Stimulated activated CD8-positive, alpha-beta memory T cell treated with anti-CD3 and anti-CD28 coated beads, Interleukin-7, amount 100 ng/mL, for 1 hour (primary cell): Measurements from ENCODE around the gene GAPDH.
"Not testable (repeated sequence)": the region's sequence is repeated elsewhere in the genome, so short reads cannot be mapped to it uniquely, and the experiment has no call there.

Experiments
- DNase-seq, 2 donors: peaks; one replicate each; pipeline ENCODE4 v3.0.0-alpha.2; 2020; ENCODE audit warnings: low read depth in 2 of 2

Gene GAPDH

DNA sequence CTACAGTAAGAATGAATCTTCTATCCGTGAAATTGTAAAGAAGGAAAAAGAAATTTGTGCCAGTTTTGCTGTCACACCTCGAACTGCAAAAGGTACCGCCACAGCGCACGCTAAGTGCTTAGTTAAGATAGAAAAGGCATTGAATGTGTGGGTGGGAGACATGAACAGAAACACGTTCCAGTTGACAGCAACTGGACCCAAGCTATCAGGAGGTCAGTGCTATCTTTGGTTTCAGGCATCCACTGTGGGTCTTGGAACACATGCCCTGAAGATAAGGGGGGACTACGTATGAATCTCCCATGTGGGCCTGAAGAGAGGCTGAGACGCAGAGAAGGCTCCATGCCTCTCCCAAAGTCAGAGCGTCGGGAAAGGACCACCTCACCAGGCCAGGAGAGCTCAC is 11.7 kb downstream of the GAPDH start:
- DNase-seq = no peak

DNA sequence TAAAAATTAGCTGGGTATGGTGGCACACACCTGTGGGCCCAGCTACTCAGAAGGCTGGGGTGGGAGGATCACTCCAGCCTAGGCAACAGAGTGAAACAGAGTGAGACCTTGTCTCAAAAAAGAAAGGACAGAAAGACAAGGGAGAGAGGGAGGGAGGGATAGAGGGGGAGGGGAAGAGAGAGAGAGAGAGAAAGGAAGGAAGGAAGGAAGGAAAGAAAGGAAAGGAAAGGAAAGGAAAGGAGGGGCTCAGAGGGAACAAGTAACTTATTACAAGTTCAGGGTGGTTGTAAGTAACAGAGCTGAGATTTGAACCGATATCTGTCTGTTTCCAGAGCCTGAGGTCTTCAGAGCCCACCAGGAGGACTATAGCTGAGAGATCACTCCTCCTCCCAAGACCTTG is 13.2 kb downstream of the GAPDH start:
- DNase-seq = no peak

DNA sequence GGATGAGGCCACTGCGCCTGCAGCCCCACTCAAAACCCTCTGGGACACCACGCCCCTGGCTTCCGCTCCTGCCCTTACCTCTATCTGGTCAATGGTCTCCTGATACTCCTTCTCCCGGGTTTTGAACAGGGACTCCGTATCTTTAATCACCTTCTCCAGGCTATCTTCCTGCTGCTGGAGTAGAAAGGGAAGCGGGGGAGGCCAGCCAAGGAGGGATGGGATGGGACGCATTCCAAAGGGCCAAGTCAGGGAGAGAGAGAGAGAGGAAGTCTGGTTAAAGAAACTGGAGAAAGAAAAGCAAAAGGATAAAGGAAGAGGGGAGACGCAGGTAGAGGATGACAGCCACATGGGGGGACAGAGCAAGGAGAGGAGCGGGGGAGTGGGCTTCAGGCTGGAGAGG is 13.7 kb downstream of the GAPDH start:
- no peak for DNase-seq

DNA sequence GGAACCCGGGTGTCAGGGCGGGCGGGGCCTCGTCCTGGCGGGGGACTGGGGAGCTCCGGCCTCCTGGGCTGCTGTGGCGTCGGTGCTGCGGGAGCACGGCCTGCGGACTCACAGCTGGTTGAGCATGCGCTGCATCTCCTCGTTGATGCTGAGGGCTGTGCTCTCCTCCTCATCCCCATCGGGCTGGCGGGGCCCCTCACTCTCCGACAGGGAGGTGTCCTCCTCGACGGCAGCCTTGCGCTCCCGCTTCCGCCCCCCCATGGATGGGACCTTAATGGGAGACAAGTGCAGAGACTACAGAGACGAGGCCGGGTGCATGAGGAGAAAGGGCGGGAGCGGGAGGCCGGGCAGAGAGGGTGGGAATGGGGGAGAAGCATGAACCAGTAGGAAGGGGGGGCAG is 14.2 kb downstream of the GAPDH start:
- no peak for DNase-seq

DNA sequence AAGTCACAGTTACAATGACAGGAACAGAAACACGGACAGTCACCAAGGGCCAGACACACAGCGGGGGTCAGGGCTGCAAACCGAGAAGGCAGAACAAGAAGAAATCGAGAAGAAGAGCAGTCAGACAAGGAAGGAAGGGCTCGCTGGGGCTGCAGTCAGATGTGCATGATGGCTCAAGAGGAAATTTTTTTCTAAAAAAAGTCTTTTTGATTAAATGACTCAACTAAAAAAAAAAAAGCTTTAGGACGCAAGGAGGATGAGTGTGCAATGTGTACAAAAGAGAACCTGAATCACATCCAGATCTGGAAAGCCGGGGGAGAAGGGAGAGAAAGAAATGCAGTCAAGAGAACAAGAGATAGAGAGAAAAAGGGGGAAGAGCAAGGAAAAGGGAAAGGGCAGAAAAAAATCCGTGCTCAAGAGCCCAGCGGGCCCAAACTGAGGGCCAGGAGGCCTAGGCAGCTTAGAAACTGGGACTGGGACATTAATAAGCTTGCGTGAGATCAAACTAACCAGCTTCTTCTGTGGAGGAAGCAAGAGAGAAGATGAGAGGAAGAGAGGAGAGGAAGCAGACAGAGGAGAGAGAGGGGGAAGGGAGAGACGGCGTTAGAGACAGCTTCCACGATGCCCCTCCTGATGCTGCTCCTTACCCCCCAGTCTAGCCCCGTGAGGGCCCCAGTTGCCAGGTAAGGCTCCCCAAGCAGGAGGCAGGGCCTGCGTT is 14.8 kb downstream of the GAPDH start:
- DNase-seq = no peak

DNA sequence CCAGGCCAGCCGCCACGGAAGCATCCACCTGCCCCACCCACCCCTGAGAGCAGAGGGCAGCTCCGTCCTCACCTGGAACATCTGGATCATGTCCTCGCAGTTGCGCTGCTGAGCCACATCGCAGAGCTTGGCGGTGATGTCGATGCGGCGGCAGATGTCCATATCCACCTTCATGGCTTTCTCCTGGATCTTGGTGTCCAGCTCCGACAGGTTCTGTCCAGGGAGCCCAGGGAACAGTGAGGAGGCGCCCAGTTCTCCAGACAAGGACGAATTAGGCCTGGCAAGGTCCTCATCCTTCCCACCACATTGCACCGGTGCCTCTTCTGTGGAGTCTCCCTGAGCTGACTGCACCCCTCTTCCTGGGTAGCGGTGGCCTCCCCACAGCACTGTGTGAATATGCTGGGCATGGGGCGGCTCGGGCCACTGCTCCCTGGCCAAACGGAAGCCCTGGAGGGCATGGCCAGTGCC is 15.4 kb downstream of the GAPDH start:
- no peak for DNase-seq

DNA sequence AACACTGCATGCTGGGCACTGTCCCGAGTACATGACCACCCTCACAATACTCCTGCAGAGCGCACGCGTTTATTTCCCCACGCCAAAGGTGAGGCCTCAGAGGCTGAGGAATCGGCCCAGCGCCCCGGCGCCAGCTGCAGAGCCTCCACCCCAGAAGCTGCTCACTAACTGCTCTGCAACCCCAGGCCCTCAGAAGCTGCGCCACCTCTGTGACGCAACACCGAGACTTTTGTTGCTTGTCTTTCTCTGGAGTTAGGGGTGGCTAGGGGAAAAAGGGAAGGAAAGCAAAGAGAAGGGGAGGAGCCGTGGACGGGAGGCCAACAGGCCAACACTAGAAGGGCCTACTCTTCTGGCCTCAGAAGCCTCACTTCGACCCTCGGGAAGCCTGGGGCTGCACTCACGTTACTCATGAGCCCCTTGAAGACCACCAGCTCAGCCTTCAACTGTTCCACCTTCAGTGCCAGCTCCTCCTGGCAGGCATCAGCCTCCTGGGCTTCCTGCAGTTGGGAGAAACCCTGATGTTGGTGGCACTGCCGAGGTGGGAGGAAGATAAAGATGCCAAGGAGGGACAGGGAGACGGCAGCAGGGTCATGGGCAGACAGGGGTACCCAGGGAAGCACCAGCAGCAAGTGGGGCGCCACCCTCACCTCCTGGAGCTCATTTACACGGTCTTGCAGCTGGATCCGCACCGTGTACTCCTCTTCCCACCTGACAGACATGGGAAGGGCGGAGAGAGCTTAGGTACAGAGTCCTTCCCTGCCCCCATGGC is 16.2 kb downstream of the GAPDH start:
- no peak for DNase-seq

DNA sequence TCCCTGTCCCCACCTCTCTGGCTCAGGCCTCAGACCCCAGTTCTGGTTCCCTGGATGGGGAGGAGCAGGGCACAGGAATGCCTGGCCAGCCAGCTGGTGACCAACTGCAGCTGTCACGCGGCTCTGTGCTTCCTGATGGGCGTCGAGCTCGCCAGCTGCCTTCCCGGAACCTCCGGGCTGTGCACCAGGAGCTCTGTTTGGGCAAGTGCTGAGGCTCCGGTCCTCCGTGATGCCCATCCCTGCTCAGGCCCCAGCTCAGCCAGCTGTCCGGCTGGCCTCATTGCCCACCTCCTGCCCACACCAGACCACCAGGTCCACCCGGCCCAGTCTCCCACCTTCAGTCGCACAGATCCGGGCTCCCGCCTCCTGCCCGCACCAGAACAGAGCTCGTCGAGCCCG is 16.7 kb downstream of the GAPDH start:
- DNase-seq = no peak

DNA sequence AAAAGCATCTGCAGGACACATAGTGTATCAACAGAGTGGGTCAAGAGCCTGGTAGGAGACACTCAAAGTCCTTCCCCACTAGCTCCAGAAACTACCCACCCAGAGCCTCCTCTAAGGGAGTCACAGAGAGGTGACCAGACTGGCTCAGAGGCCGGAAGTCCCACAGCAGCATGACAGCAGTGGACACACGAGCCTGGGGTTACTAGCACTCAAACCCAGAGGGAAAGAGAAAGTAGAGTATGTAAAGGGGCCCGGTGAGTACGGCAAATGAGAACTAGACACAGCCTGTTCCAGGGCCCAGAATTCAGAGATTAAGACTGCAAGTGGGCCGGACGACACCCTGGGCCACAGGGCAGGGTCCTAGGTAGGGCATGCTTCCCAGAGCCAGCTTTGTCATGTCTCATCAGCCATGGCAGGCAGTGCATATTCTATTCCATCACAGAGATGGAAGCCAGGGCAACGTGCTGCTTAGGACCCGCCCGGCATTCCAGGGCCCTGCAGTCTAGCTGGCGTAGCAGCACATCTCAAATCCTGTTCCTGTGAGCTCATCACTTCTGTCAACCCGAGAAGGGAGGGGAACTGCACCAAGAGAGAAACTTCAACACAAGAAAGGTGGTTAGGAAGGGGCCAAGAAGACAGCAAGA is 17.3 kb downstream of the GAPDH start:
- no peak for DNase-seq

DNA sequence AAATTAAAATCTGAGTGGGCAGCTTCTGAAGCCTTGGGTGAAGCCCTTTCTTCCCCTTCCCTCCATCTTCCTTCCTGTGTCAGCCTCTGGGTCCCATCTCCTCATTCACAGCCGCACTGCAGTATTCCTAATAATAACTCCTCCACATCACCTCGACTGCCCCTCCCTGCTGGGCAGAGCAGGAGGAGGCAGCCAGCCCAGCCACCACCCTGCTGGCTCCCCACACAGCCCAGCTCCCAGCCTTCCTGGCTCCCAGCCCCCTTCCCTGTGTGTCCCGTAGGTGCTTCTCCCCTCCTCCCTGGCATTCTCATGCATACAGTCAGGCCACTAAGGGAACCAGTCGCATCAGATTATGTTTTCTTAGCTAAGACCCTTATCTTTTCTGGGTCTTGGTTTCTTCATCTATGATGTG is 17.8 kb downstream of the GAPDH start:
- DNase-seq = no peak

DNA sequence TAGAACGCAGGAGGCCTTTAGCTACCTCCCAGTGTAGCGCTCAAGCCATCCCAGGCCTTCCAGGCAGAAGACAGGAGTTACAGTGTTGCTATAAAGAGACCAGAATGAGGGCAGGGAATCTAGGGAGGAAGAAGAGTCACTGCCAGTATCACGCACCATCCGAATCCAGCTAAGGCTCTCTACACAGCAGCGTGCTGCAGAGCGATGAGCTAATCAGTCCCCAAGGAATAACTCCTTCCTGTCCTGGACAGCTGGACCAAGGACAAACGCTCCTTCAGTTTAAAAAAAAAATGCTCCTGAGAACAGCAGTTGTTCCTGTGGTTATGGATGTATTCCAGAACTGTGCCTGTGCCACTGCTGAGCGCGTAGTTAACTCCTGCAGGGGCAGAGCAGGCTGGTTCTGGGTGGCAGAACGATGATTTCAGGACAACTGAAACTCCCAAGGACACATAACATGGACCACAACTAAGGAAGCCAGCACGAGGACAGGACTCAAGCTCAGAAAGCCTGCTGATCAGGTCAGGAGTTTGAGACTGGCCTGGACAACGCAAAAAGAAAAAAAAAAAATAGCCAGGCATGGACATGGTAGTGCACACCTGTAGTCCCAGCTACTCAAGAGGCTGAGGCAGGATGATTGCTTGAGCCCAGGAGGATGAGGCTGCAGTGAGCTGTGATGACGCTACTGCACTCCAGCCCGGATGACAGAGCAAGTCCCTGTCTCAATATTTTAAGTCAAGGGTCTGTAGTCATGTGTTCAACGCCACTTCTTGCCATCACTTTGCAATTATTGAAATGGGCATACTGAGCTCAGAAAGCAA is 18.9 kb downstream of the GAPDH start:
- DNase-seq = no peak

DNA sequence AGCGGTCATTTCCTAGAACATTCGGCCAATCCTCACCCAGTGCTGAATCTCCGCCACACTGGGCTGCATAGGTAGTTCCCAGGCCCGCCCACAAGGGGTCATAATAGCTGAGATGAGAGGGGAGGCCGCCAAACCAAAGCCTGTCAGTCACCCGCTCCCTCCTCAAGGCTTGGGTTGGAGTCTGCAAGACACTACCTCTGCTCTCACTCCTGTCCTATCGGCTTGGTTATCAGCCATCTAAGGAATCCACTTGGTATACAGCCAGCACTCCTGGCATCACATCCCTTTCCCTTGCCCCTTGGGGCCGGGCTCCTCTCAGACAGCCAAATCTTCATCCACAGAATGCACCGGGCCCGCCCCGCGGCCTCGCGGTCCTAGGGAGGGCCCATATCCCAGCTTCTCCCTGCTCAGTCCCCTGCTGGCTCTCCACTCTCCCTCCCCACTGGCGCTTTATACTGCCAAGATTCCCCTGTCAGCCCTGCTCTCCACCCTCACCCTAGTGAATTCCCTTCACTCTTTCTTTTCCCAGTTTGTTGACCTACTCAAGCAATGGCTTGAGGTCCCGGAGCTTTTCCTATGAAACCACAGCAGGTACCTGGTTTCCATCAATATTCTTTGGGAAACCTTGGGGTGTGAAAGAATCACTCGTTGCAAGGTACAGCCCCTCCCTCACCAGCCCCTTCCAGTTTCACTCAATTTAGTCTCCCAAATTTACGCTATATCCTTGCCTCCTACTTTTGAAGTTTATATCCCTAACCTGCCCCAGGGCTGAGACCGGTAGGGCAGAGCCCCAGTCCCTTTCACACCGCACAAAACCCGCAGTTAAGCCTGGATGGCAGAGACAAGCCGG is 20.1 kb downstream of the GAPDH start:
- DNase-seq = peak in 1 of 2 donors; percentile 51

DNA sequence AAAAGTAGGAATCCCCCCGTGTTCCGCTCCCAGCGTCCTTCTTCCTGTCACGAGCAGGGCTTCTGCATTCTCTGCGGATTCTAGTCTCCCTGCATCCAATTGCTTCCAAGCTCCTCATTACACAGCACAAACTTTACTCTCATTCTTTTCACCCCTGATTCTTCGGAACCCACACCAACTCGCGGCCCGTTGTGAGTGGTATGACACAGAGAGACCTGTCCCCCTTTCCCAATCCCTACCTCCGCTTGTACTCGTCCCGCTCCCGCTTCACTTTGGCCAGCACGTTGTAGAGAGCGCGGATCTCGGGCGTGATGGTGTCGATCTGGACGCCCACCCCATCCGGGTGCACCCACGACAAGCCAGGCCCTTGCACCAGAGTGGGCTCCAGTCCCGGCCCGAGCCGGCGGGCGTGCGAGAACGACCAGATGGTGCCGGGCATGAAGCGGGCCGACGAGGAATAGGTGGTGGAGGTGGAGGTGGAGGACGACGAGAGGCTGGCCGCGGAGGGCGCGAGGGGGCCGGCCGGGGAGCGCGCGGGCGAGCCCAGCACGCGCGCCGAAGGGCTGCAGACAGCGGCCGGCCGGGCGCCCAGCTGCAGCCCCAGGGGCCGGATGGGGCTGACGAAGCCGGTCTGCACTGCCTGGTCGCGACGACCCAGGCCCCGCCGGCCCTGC is 20.8 kb downstream of the GAPDH start:
- no peak for DNase-seq

DNA sequence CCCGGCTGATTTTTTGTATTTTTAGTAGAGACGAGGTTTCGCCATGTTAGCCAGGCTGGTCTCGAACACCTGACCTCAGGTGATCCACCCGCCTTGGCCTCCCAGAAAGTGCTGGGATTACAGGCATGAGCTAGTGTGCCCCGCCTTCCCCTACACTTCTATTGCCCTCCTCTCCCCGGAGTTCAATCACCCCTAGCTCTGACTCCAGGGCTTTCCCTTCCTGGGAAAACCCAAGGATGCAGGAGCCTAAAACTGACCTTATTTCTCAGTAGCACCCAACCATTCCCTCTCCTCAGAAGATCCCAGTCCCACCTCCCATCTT is 22.1 kb downstream of the GAPDH start:
- DNase-seq = not testable (repeated sequence)

DNA sequence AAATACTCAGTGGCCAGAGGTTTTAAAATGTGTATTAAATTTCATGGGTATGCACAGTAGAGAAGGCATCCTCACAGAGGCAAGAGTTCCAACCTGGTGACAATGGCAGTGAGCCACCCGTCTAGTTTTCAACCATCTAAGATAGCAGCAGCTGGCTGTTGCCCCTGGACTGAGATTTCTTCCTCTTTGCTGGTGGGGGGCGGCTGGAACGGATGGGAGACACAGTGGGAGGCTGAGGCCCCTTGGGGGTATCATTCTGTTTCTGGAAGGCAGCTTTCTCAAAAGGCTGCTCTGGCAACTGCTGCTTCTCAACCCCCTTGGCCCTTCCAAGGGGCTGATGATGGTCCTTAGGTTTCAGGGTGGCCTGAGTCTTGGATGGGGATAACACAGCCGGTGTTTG is 22.5 kb downstream of the GAPDH start:
- DNase-seq = no peak

DNA sequence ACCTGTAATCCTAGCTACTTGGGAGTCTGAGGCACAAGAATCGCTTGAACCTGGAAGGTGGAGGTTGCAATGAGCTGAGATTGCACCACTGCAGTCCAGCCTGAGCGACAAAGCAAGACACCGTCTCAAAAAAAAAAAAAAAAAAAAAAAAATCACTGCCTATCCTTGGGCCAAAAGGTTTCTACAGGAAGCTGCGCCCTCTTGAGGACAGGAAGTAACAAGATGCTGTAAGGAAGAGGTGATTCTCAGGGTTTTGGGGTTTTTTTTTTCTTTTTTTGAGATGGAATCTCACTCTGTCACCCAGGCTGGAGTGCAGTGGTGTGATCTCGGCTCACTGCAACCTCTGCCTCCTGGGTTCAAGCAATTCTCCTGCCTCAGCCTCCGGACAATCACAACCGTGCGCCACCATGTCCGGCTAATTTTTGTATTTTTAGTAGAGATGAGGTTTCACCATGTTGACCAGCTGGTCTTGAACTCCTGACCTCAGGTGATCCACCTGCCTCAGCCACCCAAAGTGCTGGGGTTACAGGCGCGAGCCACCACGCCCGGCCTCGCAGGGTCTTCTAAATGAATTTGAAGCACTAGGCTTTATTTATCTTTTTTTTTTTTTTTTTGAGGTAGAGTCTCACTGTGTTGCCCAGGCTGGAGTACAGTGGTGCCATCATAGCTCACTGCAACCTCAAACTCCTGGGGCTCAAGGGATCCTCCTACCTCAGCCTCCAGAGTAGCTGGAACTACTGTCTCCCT is 23.9 kb downstream of the GAPDH start:
- DNase-seq = not testable (repeated sequence)

DNA sequence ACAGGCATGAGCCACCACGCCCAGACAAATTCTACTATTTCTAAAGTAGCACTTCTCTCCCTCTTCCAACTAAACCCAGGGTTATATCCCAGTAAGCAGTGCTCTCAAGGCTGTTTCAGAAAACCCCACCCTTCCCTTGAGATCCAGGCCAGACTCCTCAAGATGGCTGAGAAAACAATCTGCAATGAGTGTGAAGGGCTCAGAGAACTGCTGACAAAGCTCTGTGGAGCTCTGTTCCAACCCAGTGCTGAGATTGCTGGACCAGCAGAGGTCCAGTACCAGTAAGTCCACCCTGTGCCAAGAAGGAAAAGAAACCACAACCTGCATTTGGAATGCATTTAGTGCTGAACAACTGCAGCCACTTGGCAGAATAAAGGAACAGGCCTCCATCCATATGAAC is 25.2 kb downstream of the GAPDH start:
- DNase-seq = no peak

DNA sequence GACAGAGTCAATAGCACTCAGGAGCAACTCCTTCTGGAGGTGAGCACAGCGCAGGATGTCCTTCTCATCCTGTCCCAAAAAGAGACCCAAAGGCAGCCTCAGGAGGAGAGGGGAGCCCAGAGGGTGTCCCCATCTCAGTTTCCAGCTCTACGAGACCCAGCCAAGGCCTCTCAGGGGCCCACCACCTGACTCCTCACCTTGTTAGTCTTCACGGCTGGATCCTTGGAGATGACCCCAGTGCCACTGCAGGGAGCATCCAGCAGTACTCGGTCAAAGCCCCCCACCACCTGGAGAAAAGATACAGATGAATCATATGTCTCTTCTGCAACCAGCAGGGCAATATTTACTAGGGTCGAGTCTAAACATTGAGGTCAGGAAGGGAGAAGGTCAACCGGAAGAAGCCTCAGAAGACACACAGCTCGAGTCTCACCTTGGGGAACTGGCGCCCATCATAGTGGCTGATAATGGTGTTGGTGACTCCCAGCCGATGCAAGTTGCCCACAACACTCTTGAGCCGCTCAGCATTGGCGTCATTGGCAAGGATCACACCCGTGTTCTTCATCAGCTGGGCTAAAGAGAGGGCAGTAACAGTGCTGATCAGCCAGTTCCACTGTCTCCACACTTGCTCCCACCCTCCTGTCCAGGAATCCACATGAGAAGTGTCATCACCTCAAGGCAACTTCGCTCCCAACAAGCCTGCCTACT is 26.3 kb downstream of the GAPDH start:
- no peak for DNase-seq

DNA sequence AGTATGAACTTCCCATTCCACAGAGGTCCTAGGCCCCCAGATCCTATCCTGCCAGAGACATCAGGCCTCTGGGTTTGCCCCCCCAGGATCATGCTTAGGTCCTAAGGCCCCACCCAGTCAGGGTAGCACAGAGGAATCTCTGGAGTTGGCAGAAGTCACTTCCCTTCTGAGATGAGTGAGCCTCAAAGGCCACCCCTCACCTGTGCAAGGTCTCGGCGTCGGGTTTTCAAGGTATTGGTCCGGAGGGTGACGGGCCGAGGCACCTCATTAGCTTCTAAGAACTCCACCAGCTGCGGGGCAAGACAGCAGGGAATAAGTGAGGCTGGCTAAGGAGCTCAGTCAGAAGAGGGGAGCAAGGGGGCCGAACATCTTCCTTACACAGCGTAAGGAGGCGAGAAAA is 28.6 kb downstream of the GAPDH start:
- DNase-seq = no peak
